ENCODE results near the gene DOCK10.

DOCK10 gene

GRCh38 chr2:224881846-224882245 lies 160.4 kb downstream of the DOCK10 start:
- POLR2A ChIA-PET = no interaction called here
- H3K4me1 ChIP-seq (ENCODE audit: control insufficient read depth, insufficient read depth, low read length) = peaks cover 3% of the 10 kb centered on the region; the same call in 1 of the 2 replicates
- no peaks in the 10 kb centered on the region for H3K36me3 ChIP-seq (ENCODE audit: control insufficient read depth in 2 of 2, insufficient read depth in 1 of 2, low read length in 2 of 2)
- TF ChIP-seq ZNF776 (tag by site-specific recombination; IDR thresholded peaks at IDR 0.05; ENCODE audit: borderline replicate concordance) (no peak), ATF2 (tag by site-specific recombination; IDR thresholded peaks at IDR 0.05; ENCODE audit: low read depth) (no peak), ZNF792 (tag by site-specific recombination; IDR thresholded peaks at IDR 0.05) (no peak), GLIS1 (tag by site-specific recombination; IDR thresholded peaks at IDR 0.05) (no peak), ZNF548 (tag by site-specific recombination; IDR thresholded peaks at IDR 0.05) (no peak), ZNF843 (tag by site-specific recombination; IDR thresholded peaks at IDR 0.05) (no peak), ZNF292 (tag by site-specific recombination; IDR thresholded peaks at IDR 0.05; ENCODE audit: borderline replicate concordance, low read depth) (no peak), ZNF555 (tag by site-specific recombination; conservative IDR thresholded peaks at IDR 0.05) (no peak), HOXD13 (CRISPR knock-in tag; IDR thresholded peaks at IDR 0.05; ENCODE audit: borderline replicate concordance) (no peak), ZNF449 (tag by site-specific recombination; IDR thresholded peaks at IDR 0.05) (no peak)
- CTCF ChIA-PET = no interaction called here
- H3K27ac ChIP-seq (ENCODE audit: extremely low read depth, low read depth, low read length) = no peak overlapping the region
- no peaks in the 10 kb centered on the region for H3K9me3 ChIP-seq (ENCODE audit: control insufficient read depth, insufficient read depth, low read depth, low read length)
- H3K4me3 ChIP-seq (ENCODE audit: low read depth, low read length) = no peak overlapping the region

GRCh38 chr2:224876522-224876921 lies 165.7 kb downstream of the DOCK10 start:
- H3K27ac ChIP-seq (ENCODE audit: extremely low read depth, low read depth, low read length) = no peak overlapping the region
- TF ChIP-seq ZFHX2 (tag by site-specific recombination; conservative IDR thresholded peaks at IDR 0.05) (no peak), GLI2 (tag by site-specific recombination; IDR thresholded peaks at IDR 0.05; ENCODE audit: borderline replicate concordance, low read depth) (no peak), BCL11A (tag by site-specific recombination; IDR thresholded peaks at IDR 0.05; ENCODE audit: low read depth) (no peak), MZF1 (tag by site-specific recombination; IDR thresholded peaks at IDR 0.05; ENCODE audit: borderline replicate concordance) (no peak), ZNF560 (tag by site-specific recombination; IDR thresholded peaks at IDR 0.05; ENCODE audit: borderline replicate concordance) (no peak), YY2 (tag by site-specific recombination; IDR thresholded peaks at IDR 0.05) (no peak), ZNF645 (tag by site-specific recombination; IDR thresholded peaks at IDR 0.05) (no peak), ZNF704 (tag by site-specific recombination; IDR thresholded peaks at IDR 0.05) (no peak), ZNF785 (tag by site-specific recombination; IDR thresholded peaks at IDR 0.05) (no peak)
- H3K9me3 ChIP-seq (ENCODE audit: control insufficient read depth, insufficient read depth, low read depth, low read length) = no peaks in the 10 kb centered on the region
- CTCF ChIA-PET = no interaction called here
- H3K4me1 ChIP-seq (ENCODE audit: control insufficient read depth, insufficient read depth, low read length) = no peaks in the 10 kb centered on the region
- H3K36me3 ChIP-seq (ENCODE audit: control insufficient read depth in 2 of 2, insufficient read depth in 1 of 2, low read length in 2 of 2) = no peaks in the 10 kb centered on the region
- H3K4me3 ChIP-seq (ENCODE audit: low read depth, low read length) = no peak overlapping the region
- POLR2A ChIA-PET = no interaction called here
